Measurements from ENCODE around the gene GRAMD1C. TPM values are rescaled to one million over a fixed set of nuclear protein-coding genes. Genes with fewer than 3 reads are reported as not detected.

Gene GRAMD1C
- total and polyA plus RNA-seq, 2 of the 13 experiments (the other 11 are each of a cell fraction or from before 2014, with no cell fraction given): 0.45 TPM; not detected in 1

DNA sequence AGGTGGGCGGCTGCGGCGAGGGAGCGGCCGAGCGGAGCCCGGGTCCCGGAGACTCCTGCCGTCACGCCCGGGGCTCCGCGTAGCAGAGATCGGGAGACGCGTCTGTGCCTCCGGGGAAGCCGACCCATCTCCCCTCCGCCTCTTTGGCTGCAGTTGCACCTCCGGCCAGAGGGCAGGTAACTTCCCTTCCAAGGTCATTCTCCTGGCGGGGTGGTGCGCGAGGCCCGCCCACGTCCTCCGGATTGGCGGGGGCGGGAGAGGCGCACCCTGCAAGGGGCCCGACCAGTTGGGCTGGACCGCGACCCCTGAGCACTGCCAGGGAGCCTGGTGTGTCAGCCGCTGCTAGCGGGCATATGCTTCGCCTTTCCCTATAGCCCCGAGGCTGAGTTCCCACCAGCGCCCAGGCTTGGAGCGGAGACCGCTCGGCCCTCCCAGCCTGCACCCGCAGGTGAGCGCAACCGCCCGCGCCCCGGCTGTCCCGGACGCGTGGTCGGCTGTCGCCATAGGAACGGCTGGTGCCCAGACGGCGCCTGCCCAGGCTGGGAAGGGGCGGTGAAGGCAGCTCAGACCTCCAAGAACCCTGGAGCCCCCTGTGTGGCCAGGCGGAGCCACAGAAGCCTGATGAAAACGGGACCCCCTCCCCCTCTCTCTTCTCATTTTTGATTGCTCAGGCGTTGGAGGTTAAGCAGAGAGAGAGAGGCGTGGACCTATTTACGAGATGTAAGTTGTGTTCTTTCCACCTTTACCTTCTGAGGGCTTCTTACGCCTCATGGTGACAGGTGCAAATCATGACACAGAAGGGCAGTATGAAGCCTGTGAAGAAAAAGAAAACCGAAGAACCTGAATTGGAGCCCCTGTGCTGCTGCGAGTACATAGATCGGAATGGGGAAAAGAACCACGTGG lies 109.7 kb downstream of the GRAMD1C start (continued):
- TF ChIP-seq, protein P1, sequence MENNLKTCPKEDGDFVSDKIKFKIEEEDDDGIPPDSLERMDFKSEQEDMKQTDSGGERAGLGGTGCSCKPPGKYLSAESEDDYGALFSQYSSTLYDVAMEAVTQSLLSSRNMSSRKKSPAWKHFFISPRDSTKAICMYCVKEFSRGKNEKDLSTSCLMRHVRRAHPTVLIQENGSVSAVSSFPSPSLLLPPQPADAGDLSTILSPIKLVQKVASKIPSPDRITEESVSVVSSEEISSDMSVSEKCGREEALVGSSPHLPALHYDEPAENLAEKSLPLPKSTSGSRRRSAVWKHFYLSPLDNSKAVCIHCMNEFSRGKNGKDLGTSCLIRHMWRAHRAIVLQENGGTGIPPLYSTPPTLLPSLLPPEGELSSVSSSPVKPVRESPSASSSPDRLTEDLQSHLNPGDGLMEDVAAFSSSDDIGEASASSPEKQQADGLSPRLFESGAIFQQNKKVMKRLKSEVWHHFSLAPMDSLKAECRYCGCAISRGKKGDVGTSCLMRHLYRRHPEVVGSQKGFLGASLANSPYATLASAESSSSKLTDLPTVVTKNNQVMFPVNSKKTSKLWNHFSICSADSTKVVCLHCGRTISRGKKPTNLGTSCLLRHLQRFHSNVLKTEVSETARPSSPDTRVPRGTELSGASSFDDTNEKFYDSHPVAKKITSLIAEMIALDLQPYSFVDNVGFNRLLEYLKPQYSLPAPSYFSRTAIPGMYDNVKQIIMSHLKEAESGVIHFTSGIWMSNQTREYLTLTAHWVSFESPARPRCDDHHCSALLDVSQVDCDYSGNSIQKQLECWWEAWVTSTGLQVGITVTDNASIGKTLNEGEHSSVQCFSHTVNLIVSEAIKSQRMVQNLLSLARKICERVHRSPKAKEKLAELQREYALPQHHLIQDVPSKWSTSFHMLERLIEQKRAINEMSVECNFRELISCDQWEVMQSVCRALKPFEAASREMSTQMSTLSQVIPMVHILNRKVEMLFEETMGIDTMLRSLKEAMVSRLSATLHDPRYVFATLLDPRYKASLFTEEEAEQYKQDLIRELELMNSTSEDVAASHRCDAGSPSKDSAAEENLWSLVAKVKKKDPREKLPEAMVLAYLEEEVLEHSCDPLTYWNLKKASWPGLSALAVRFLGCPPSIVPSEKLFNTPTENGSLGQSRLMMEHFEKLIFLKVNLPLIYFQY (CRISPR knock-in tag; IDR thresholded peaks at IDR 0.05; ENCODE audit: borderline replicate concordance): no peak
- TF ChIP-seq ZNF672 (CRISPR knock-in tag; IDR thresholded peaks at IDR 0.05) (0 out of 2 replicates have a peak, but pooled peaks have one; percentile 24), TBX2 (CRISPR knock-in tag; IDR thresholded peaks at IDR 0.05; ENCODE audit: borderline replicate concordance) (no peak), HIVEP1 (CRISPR knock-in tag; IDR thresholded peaks at IDR 0.05) (peak; percentile 65), ARID2 (CRISPR knock-in tag; IDR thresholded peaks at IDR 0.05; ENCODE audit: borderline replicate concordance) (no peak), SOX6 (IDR thresholded peaks at IDR 0.05) (no peak), SOX6 (CRISPR knock-in tag; IDR thresholded peaks at IDR 0.05) (peak; percentile 20; the same call in 1 of the 2 replicates), POLR2A (IDR thresholded peaks at IDR 0.05; ENCODE audit: insufficient read depth in 1 of 2, low read depth in 2 of 2, low read length in 2 of 2) (0 out of 4 replicates have a peak, but pooled peaks of 1 of the 2 experiments have one; percentile 27), GABPB1 (CRISPR knock-in tag; IDR thresholded peaks at IDR 0.05) (peak; percentile 29; the same call in 1 of the 2 replicates)
- TF ChIP-seq, protein P2, sequence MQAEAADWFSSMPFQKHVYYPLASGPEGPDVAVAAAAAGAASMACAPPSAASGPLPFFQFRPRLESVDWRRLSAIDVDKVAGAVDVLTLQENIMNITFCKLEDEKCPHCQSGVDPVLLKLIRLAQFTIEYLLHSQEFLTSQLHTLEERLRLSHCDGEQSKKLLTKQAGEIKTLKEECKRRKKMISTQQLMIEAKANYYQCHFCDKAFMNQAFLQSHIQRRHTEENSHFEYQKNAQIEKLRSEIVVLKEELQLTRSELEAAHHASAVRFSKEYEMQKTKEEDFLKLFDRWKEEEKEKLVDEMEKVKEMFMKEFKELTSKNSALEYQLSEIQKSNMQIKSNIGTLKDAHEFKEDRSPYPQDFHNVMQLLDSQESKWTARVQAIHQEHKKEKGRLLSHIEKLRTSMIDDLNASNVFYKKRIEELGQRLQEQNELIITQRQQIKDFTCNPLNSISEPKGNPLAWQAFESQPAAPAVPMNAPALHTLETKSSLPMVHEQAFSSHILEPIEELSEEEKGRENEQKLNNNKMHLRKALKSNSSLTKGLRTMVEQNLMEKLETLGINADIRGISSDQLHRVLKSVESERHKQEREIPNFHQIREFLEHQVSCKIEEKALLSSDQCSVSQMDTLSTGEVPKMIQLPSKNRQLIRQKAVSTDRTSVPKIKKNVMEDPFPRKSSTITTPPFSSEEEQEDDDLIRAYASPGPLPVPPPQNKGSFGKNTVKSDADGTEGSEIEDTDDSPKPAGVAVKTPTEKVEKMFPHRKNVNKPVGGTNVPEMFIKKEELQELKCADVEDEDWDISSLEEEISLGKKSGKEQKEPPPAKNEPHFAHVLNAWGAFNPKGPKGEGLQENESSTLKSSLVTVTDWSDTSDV (CRISPR knock-in tag; IDR thresholded peaks at IDR 0.05): 0 out of 2 replicates have a peak, but pooled peaks have one; percentile 53
- TF ChIP-seq, protein P3, sequence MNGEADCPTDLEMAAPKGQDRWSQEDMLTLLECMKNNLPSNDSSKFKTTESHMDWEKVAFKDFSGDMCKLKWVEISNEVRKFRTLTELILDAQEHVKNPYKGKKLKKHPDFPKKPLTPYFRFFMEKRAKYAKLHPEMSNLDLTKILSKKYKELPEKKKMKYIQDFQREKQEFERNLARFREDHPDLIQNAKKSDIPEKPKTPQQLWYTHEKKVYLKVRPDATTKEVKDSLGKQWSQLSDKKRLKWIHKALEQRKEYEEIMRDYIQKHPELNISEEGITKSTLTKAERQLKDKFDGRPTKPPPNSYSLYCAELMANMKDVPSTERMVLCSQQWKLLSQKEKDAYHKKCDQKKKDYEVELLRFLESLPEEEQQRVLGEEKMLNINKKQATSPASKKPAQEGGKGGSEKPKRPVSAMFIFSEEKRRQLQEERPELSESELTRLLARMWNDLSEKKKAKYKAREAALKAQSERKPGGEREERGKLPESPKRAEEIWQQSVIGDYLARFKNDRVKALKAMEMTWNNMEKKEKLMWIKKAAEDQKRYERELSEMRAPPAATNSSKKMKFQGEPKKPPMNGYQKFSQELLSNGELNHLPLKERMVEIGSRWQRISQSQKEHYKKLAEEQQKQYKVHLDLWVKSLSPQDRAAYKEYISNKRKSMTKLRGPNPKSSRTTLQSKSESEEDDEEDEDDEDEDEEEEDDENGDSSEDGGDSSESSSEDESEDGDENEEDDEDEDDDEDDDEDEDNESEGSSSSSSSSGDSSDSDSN (CRISPR knock-in tag; IDR thresholded peaks at IDR 0.05): peak; percentile 70; the same call in 1 of the 2 replicates
- TF ChIP-seq, protein P4, sequence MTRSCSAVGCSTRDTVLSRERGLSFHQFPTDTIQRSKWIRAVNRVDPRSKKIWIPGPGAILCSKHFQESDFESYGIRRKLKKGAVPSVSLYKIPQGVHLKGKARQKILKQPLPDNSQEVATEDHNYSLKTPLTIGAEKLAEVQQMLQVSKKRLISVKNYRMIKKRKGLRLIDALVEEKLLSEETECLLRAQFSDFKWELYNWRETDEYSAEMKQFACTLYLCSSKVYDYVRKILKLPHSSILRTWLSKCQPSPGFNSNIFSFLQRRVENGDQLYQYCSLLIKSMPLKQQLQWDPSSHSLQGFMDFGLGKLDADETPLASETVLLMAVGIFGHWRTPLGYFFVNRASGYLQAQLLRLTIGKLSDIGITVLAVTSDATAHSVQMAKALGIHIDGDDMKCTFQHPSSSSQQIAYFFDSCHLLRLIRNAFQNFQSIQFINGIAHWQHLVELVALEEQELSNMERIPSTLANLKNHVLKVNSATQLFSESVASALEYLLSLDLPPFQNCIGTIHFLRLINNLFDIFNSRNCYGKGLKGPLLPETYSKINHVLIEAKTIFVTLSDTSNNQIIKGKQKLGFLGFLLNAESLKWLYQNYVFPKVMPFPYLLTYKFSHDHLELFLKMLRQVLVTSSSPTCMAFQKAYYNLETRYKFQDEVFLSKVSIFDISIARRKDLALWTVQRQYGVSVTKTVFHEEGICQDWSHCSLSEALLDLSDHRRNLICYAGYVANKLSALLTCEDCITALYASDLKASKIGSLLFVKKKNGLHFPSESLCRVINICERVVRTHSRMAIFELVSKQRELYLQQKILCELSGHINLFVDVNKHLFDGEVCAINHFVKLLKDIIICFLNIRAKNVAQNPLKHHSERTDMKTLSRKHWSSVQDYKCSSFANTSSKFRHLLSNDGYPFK (CRISPR knock-in tag; IDR thresholded peaks at IDR 0.05; ENCODE audit: borderline replicate concordance): peak; percentile 36; the same call in 1 of the 2 replicates
- TF ChIP-seq, protein P5, sequence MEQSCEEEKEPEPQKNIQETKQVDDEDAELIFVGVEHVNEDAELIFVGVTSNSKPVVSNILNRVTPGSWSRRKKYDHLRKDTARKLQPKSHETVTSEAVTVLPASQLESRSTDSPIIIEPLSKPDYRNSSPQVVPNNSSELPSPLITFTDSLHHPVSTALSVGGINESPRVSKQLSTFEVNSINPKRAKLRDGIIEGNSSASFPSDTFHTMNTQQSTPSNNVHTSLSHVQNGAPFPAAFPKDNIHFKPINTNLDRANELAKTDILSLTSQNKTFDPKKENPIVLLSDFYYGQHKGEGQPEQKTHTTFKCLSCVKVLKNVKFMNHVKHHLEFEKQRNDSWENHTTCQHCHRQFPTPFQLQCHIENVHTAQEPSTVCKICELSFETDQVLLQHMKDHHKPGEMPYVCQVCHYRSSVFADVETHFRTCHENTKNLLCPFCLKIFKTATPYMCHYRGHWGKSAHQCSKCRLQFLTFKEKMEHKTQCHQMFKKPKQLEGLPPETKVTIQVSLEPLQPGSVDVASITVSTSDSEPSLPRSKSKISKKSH (CRISPR knock-in tag; IDR thresholded peaks at IDR 0.05; ENCODE audit: borderline replicate concordance): 0 out of 2 replicates have a peak, but pooled peaks have one; percentile 32

All from HepG2 (cell line).